Lung (tissue), 12 donors: Measurements from ENCODE around the gene TMCC1. TPM values are rescaled to one million over a fixed set of nuclear protein-coding genes. Genes with fewer than 3 reads are reported as not detected.

Experiments used
- ATAC-seq: fragments of 200-7000 bp; cut with Tn5 transposase; one replicate; pipeline ENCODE4 v1.9.1; 2020; ENCODE audit warnings: moderate number of reproducible peaks; ENCODE audit not compliant: insufficient read depth, low FRiP score
- DNase-seq, 3 donors: peaks; one replicate each; pipeline ENCODE4 v3.0.0-alpha.2; 2013 to 2017
- H3K27ac ChIP-seq, 2 donors: one replicate each; pipeline ENCODE4 v1.5.1; 2013; ENCODE audit warnings: mild to moderate bottlenecking in 2 of 2, moderate library complexity in 2 of 2, control low read depth in 1 of 2, inconsistent platforms in 1 of 2, low read depth in 1 of 2, low read length in 1 of 2
- H3K27me3 ChIP-seq, 3 donors: one replicate each; pipeline ENCODE4 v1.5.1; 2013; ENCODE audit warnings: low read length in 2 of 3; ENCODE audit not compliant: control insufficient read depth in 3 of 3, insufficient read depth in 3 of 3
- H3K36me3 ChIP-seq, 4 donors: one replicate each; pipeline ENCODE4 v1.5.1; 2013; ENCODE audit warnings: low read length in 4 of 4, mild to moderate bottlenecking in 1 of 4, moderate library complexity in 1 of 4; ENCODE audit not compliant: control insufficient read depth in 4 of 4, insufficient read depth in 4 of 4
- H3K4me1 ChIP-seq, 5 donors: one replicate each; pipeline ENCODE4 v1.5.1; 2013; ENCODE audit warnings: low read length in 5 of 5, mild to moderate bottlenecking in 2 of 5, moderate library complexity in 1 of 5; ENCODE audit not compliant: control insufficient read depth in 5 of 5, insufficient read depth in 5 of 5
- H3K4me3 ChIP-seq: one replicate; pipeline ENCODE4 v1.5.1; 2013; ENCODE audit warnings: mild to moderate bottlenecking, control low read depth, moderate library complexity
- H3K9ac ChIP-seq, 2 donors: one replicate each; pipeline ENCODE4 v1.5.1; 2013; ENCODE audit warnings: low read length in 2 of 2, control low read depth in 1 of 2; ENCODE audit not compliant: insufficient read depth in 1 of 2
- H3K9me3 ChIP-seq, 4 donors: one replicate each; pipeline ENCODE4 v1.5.1; 2013; ENCODE audit warnings: low read length in 3 of 4, mild to moderate bottlenecking in 1 of 4, moderate library complexity in 1 of 4; ENCODE audit not compliant: control insufficient read depth in 4 of 4, insufficient read depth in 3 of 4
- CTCF ChIP-seq: IDR thresholded peaks from 2 replicates; pipeline ENCODE4 v1.5.1; 2012; ENCODE audit warnings: mild to moderate bottlenecking; ENCODE audit errors: control extremely low read depth, extremely low read depth
- WGBS, 2 donors: extraction: QIAGEN DNeasy Blood & Tissue Kit; methylation state at CpG; one replicate each; pipeline ENCODE4 v1.1.7; 2013; 5-methylcytosine and 5-hydroxymethylcytosine counted together
- polyA plus RNA-seq, 2 donors: library from polyadenylated mRNA; stranded (reverse); fragments of 200-250 nt; gene quantifications; one replicate each; pipeline ENCODE4 v1.2.1, GENCODE V29; 2013
- total RNA-seq, 2 donors: library from RNA; depleted of rRNA in 1 of 2; stranded (reverse); fragments of >200 nt in 1 of 2; gene quantifications; one replicate each; pipeline ENCODE4 v1.2.1, GENCODE V29; 2014 to 2021
- donor health status: control.
- donor health status: control.
- donor health status: Bipolar disorder and iron deficiency.
- donor health status: healthy.
- donor health status: DM: yes; HTN: yes; CAD: no.

Gene TMCC1
- total and polyA plus RNA-seq, 4 donors: 8.7 to 39.4 (median 22.8) TPM

- ATAC-seq: no peak
- Histone ChIP-seq H3K27ac (no peak overlapping the region), H3K9ac (no peak overlapping the region), H3K4me3 (no peak overlapping the region), H3K4me1 (no peaks in the 10 kb centered on the region), H3K9me3 (no peaks in the 10 kb centered on the region), H3K36me3 (no peaks in the 10 kb centered on the region), H3K27me3 (no peaks in the 10 kb centered on the region)
- TF ChIP-seq CTCF: no peak
- 57 to 63% methylated on average over 5 of the region's 5 CpGs for WGBS, 2 donors
- DNase-seq: no peak
Measured at GRCh38 chr3:129738172-129738571, 155.3 kb downstream of the TMCC1 start.

- no peaks in the 10 kb centered on the region for H3K9me3 ChIP-seq
- no peaks in the 10 kb centered on the region for H3K4me1 ChIP-seq
- DNase-seq: no peak
- no peaks in the 10 kb centered on the region for H3K27me3 ChIP-seq
- H3K36me3 ChIP-seq: peaks cover 0 to 1% (median 0%) of the 10 kb centered on the region in 4 donors
- no peak overlapping the region for H3K27ac ChIP-seq
- no peak overlapping the region for H3K4me3 ChIP-seq
- WGBS, 2 donors: 88 to 93% methylated on average over 2 of the region's 2 CpGs
- ATAC-seq: no peak
- TF ChIP-seq CTCF: no peak
- H3K9ac ChIP-seq: no peak overlapping the region
Measured at GRCh38 chr3:129736070-129736469, 157.4 kb downstream of the TMCC1 start.

DNA sequence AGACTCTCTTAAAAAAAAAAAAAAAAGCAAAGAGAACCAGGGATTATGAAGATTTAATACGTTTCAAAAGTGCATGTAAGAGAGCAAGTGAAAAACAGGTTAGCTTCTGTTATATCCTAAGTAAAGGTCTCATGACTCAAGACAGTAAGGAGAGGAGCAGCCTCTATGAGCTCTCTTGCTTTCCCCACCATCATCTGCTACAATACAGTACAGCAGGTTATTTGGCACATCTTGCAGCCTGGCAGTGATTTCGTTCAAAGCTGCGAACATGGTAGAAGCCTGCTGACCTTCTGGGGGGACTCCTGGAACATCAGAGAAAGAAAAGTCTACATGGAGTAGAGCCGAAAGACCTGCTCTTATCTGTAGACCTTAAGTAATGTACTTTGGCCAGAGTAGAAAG, 157.9 kb downstream of the TMCC1 start:
- no peak for ATAC-seq
- H3K27me3 ChIP-seq: no peaks in the 10 kb centered on the region
- no peaks in the 10 kb centered on the region for H3K9me3 ChIP-seq
- H3K9ac ChIP-seq: no peak overlapping the region
- no peak for TF ChIP-seq CTCF
- peaks cover 0 to 1% (median 0%) of the 10 kb centered on the region in 4 donors for H3K36me3 ChIP-seq
- H3K4me3 ChIP-seq: no peak overlapping the region
- H3K27ac ChIP-seq: no peak overlapping the region
- no peaks in the 10 kb centered on the region for H3K4me1 ChIP-seq
- 86 to 94% methylated on average over 4 of the region's 4 CpGs for WGBS, 2 donors
- no peak for DNase-seq

- Histone ChIP-seq H3K4me1 (no peaks in the 10 kb centered on the region), H3K9me3 (no peaks in the 10 kb centered on the region), H3K4me3 (no peak overlapping the region), H3K27me3 (no peaks in the 10 kb centered on the region), H3K9ac (no peak overlapping the region), H3K27ac (no peak overlapping the region), H3K36me3 (peaks cover 0 to 1% (median 0%) of the 10 kb centered on the region in 4 donors)
- DNase-seq: no peak
- WGBS, 2 donors: 96 to 97% methylated on average over 2 of the region's 2 CpGs
- ATAC-seq: no peak
- TF ChIP-seq CTCF: no peak
Measured at GRCh38 chr3:129734449-129734848, 159.1 kb downstream of the TMCC1 start.
